HG02981 (cell line): Measurements from ENCODE around the gene IL5.

Source experiments
- ATAC-seq: cut with Tn5 transposase; IDR thresholded peaks from one replicate; pipeline ENCODE4 v1.9.1; 2021; ENCODE audit warnings: mild to moderate bottlenecking, moderate library complexity; ENCODE audit not compliant: unreplicated experiment

The IL5 gene

DNA sequence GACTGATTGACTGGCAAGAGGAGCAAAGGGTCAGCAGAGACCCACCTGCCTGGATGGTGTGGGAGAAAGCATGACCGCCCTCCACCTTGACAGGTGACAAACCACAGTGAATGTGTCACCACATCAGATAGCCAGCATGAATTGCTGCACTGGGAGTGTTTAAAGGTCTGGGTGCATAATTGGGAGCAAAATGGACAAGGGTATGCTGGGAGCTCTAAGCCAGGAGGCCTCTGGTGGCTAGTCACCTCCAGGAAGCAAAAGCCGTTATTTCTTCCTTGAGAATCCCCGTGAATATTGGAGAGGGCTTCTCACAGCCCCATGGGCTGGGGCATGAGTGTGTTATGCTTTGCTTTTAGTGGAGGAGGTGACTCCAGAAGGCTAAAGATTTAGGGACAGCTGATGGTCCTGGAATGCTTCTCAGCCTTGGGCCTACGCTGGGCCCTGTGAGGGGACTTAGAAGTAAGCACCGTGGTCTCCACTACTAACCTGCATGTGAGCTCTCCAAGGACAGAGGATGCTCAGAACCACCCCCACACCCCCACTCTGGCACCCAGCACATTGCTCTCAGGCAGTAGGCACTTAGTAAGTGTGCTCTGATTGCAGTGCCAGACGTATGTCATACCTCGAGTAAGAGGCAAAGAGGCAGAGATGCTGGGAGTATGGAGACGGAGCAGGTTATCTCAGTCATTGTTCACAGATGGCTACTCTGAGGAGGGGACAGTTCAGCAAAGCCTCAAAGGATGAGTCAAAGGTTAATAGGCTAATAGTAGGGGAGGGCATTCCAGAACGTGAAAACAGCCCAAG, 43.7 kb downstream of the IL5 start:
- no peak for ATAC-seq

DNA sequence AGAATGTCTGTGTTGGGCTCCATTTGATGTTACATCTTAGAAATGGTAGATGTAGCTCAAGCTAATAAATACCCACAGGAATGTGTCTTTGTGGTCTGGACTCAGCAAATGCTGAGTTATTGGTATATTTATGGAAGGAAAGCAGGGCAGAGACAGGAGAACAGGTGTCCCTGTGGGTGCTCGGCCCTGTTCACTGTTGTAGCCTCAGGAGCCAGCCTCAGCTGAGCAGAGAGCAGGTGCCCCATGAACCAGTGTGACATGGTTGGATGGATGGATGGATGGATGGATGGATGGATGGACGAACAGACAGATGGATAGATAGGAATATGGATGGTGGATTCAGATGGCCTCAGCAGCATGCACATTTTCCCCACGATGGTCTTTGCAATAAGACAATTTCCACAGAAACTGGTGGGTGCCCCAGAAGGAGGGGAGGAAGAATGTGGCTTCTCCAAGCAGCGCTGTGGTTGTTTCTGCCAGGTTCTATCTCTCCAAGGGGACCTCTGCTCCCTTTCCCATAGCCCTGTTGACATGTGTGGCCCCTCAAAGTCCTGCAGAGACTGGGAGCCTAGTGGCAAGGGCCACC, 44.5 kb downstream of the IL5 start:
- ATAC-seq, result no peak

DNA sequence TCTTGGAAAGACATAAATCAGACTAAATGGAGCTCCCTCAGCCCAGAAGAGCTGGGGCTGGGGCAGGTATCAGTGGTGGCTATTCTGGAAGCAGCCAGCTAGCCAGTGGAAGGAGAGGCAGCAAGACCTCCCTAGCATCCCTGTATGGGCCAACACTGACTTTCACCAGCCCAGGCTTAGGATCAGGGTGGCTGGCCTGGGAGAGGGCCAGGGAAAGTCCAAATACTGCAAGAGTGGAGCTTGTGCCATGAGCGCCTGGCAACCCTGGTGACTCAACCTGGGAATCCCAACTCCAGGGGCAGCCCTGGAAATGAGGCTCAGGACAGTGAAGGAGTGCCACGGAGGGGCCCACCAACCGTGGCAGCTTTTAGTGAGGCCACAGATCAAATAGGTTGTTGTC, 45.2 kb downstream of the IL5 start:
- no peak for ATAC-seq

- ATAC-seq, result no peak
These were observed 45.8 kb downstream of the IL5 start for GRCh38 chr5:132497488-132497997.

GRCh38 chr5:132496631-132497487, 46.5 kb downstream of the IL5 start:
- ATAC-seq, result peak; percentile 37

- ATAC-seq, result peak; percentile 41
These were observed 47.1 kb downstream of the IL5 start for GRCh38 chr5:132496191-132496630.

DNA sequence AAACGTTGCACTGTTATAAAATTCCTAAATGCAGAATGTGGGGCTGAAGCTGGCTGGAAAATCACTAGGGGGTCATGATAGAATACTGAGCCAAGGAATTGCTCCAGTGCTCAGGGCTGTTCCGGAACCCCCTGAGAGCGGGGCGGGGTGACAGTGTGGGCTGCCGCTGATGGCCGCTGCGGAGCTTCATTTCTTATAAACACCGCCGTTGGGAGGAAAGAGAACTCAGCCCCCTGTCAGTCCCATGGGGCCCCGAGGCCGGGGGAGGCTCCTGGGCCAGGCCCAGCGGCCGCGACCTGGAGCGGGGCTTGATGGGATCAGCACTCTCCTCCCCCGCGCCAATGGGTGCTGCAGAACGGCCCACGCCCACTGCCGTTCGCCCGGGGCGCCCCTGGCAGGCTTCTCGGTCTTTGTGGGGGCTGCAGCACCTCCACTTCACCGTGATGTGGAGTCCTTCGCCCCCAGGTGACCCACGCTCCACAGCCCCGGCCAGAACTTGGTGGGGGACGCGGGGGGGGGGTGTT, 47.6 kb downstream of the IL5 start:
- peak; percentile 35 for ATAC-seq

DNA sequence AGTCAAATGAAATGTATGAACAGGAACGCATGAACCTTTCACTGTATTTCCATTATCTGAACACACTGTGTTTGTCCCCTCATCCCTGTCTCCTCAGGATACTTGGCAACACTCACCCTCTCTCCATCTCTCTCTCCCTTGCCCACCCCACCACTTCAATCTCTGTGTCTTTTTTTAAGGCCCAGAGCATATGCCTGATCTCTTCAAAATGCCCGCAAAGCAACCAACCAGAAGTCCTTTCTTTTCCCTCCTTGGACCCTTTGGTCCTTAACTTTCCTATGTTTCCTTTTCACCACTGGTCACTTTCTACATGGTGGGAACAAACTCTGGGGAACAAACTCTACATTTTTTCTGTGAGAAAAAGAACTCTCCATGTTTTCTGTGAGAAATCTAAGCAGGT, 49.5 kb downstream of the IL5 start:
- no peak for ATAC-seq

GRCh38 chr5:132493241-132493640, 50.1 kb downstream of the IL5 start:
- ATAC-seq, result no peak

- no peak for ATAC-seq
These were observed 50.8 kb downstream of the IL5 start for GRCh38 chr5:132492386-132493125.
